H1 (cell line): ENCODE data around the gene PRR27. TPM values are rescaled to one million over a fixed set of nuclear protein-coding genes. Genes with fewer than 3 reads are reported as not detected.

ENCODE experiments used
- CTCF ChIA-PET: fragments of 300-600 bp; sonication (Branson Sonifier 250); formaldehyde crosslinking; loops from one replicate; lab custom pipeline; 2021; ENCODE audit not compliant: partially characterized antibody; lab: Charles Lee
- POLR2A ChIA-PET: fragments of 300-600 bp; sonication (Branson Sonifier 250); formaldehyde crosslinking; loops from one replicate; lab custom pipeline; 2021; ENCODE audit warnings: inconsistent platforms; ENCODE audit not compliant: partially characterized antibody; lab: Charles Lee
- DNase-seq, 2 experiments: peaks; one replicate each; pipeline versions ENCODE4 v3.0.0 to v3.0.0-alpha.2; 2010 to 2022; ENCODE audit warnings: low spot score in 2 of 2, low read depth in 1 of 2, mixed read lengths in 1 of 2
- FAIRE-seq: peaks from 2 replicates; lab custom pipeline; 2011; peaks lifted over from hg19 to GRCh38; lab: Jason Lieb, UNC
- H2AFZ ChIP-seq: 2 replicates; pipeline ENCODE4 v1.8.1; 2012; ENCODE audit warnings: low read length, inconsistent platforms
- H2AK5ac ChIP-seq: 2 replicates; pipeline ENCODE4 v1.6.1; 2013; ENCODE audit warnings: low read depth, low read length
- H2BK120ac ChIP-seq: replicated peaks from 2 replicates; pipeline ENCODE3; 2013; ENCODE audit warnings: low read depth, low read length, inconsistent platforms
- H2BK12ac ChIP-seq: 2 replicates; pipeline ENCODE4 v1.6.1; 2013; ENCODE audit warnings: low read depth, low read length
- H2BK15ac ChIP-seq: 2 replicates; pipeline ENCODE4 v1.6.1; 2013; ENCODE audit warnings: low read length
- H2BK20ac ChIP-seq: 2 replicates; pipeline ENCODE4 v1.6.1; 2013; ENCODE audit warnings: low read length
- H2BK5ac ChIP-seq: 2 replicates; pipeline ENCODE4 v1.6.1; 2013; ENCODE audit warnings: low read depth, low read length
- H3K14ac ChIP-seq: 2 replicates; pipeline ENCODE4 v1.6.1; 2013; ENCODE audit warnings: inconsistent platforms; ENCODE audit not compliant: insufficient read length
- H3K18ac ChIP-seq: 2 replicates; pipeline ENCODE4 v1.6.1; 2013; ENCODE audit warnings: low read length; ENCODE audit errors: extremely low read depth
- H3K23ac ChIP-seq: 2 replicates; pipeline ENCODE4 v1.6.1; 2013; ENCODE audit warnings: inconsistent platforms; ENCODE audit not compliant: insufficient read length
- H3K23me2 ChIP-seq: 2 replicates; pipeline ENCODE4 v1.6.1; 2013; ENCODE audit warnings: low read depth, low read length
- H3K27ac ChIP-seq: 2 replicates; pipeline ENCODE4 v1.6.1; 2011; ENCODE audit warnings: low read depth, low read length, inconsistent platforms
- H3K27me3 ChIP-seq, 4 experiments: replicated peaks in 1 of 4; 1 replicate in 1 of 4; 2 replicates in 3 of 4; pipeline versions ENCODE4 v1.6.1 to v1.8.1; 2011 to 2013; ENCODE audit warnings: low read length in 3 of 4, mild to moderate bottlenecking in 3 of 4, inconsistent platforms in 2 of 4, mixed read lengths in 2 of 4, moderate library complexity in 1 of 4; ENCODE audit not compliant: control insufficient read depth in 3 of 4, insufficient read depth in 3 of 4; ENCODE audit errors: extremely low read depth in 1 of 4
- H3K36me3 ChIP-seq, 4 experiments: 2 replicates each; pipeline versions ENCODE4 v1.6.1 to v1.8.1; 2011 to 2013; ENCODE audit warnings: mild to moderate bottlenecking in 4 of 4, low read length in 3 of 4, moderate library complexity in 2 of 4, control low read depth in 1 of 4, inconsistent platforms in 1 of 4; ENCODE audit not compliant: insufficient read depth in 4 of 4, control insufficient read depth in 2 of 4
- H3K4ac ChIP-seq: replicated peaks from 2 replicates; pipeline ENCODE3; 2013; ENCODE audit warnings: low read length, low read depth, mixed read lengths, inconsistent platforms; ENCODE audit not compliant: insufficient read length
- H3K4me1 ChIP-seq, 4 experiments: replicated peaks in 1 of 4; 1 replicate in 1 of 4; 2 replicates in 3 of 4; pipeline versions ENCODE4 v1.6.1 to v1.8.1; 2011 to 2013; ENCODE audit warnings: low read length in 3 of 4, inconsistent platforms in 2 of 4, mixed read lengths in 1 of 4; ENCODE audit not compliant: insufficient read depth in 4 of 4, control insufficient read depth in 3 of 4
- H3K4me2 ChIP-seq, 2 experiments: 2 replicates each; pipeline versions ENCODE4 v1.6.1 to v1.8.1; 2011 to 2013; ENCODE audit warnings: low read depth in 2 of 2, low read length in 2 of 2, control low read depth in 1 of 2, inconsistent platforms in 1 of 2, mild to moderate bottlenecking in 1 of 2; ENCODE audit not compliant: insufficient read depth in 1 of 2
- H3K4me3 ChIP-seq, 4 experiments: fragments of 200-600, 300-600 bp in 1 of 4; sonication (generic), shearing (Covaris generic), sonication (Bioruptor Twin) in 1 of 4; 2 replicates each; pipeline versions ENCODE4 v1.5.1 to v1.8.1; 2011 to 2016; ENCODE audit warnings: low read length in 4 of 4, low read depth in 3 of 4, control low read depth in 2 of 4, inconsistent platforms in 2 of 4, mild to moderate bottlenecking in 2 of 4, mixed read lengths in 1 of 4, moderate library complexity in 1 of 4; ENCODE audit not compliant: insufficient read depth in 2 of 4; ENCODE audit errors: extremely low read depth in 1 of 4
- H3K56ac ChIP-seq: replicated peaks from 2 replicates; pipeline ENCODE3; 2013; ENCODE audit warnings: low read depth, mild to moderate bottlenecking, mixed read lengths, low read length, inconsistent platforms; ENCODE audit not compliant: insufficient read length
- H3K79me1 ChIP-seq: 2 replicates; pipeline ENCODE4 v1.6.1; 2013; ENCODE audit warnings: low read depth, low read length, control low read depth
- H3K79me2 ChIP-seq, 2 experiments: 2 replicates each; pipeline versions ENCODE4 v1.6.1 to v1.8.1; 2012 to 2013; ENCODE audit warnings: low read length in 2 of 2, mild to moderate bottlenecking in 2 of 2, inconsistent platforms in 1 of 2; ENCODE audit not compliant: insufficient read depth in 2 of 2, control insufficient read depth in 1 of 2
- H3K9ac ChIP-seq, 4 experiments: replicated peaks in 1 of 4; 1 replicate in 1 of 4; 2 replicates in 3 of 4; pipeline versions ENCODE4 v1.6.1 to v1.8.1; 2011 to 2013; ENCODE audit warnings: low read depth in 3 of 4, low read length in 3 of 4, control low read depth in 2 of 4, mild to moderate bottlenecking in 2 of 4, moderate library complexity in 2 of 4, inconsistent platforms in 1 of 4; ENCODE audit errors: extremely low read depth in 1 of 4
- H3K9me3 ChIP-seq, 2 experiments: 2 replicates each; pipeline versions ENCODE4 v1.6.1 to v1.8.1; 2012 to 2013; ENCODE audit warnings: mild to moderate bottlenecking in 2 of 2, moderate library complexity in 2 of 2, control low read depth in 1 of 2, inconsistent platforms in 1 of 2, low read depth in 1 of 2, low read length in 1 of 2, mixed read lengths in 1 of 2; ENCODE audit not compliant: insufficient read depth in 2 of 2
- H4K20me1 ChIP-seq, 2 experiments: replicated peaks in 1 of 2; 2 replicates each; pipeline versions ENCODE3 to v1.8.1; 2011 to 2013; ENCODE audit warnings: inconsistent platforms in 2 of 2, low read length in 2 of 2, mild to moderate bottlenecking in 1 of 2; ENCODE audit not compliant: insufficient read depth in 2 of 2, control insufficient read depth in 1 of 2
- H4K5ac ChIP-seq: 2 replicates; pipeline ENCODE4 v1.6.1; 2013; ENCODE audit warnings: low read length, low read depth, mixed read lengths, inconsistent platforms; ENCODE audit not compliant: insufficient read length
- H4K8ac ChIP-seq: 2 replicates; pipeline ENCODE4 v1.8.0; 2013; ENCODE audit warnings: mild to moderate bottlenecking, moderate library complexity, low read length, inconsistent platforms; ENCODE audit not compliant: insufficient read depth; ENCODE audit errors: extremely low read depth
- H4K91ac ChIP-seq: replicated peaks from 2 replicates; pipeline ENCODE3; 2013; ENCODE audit warnings: low read length, mixed read lengths, inconsistent platforms; ENCODE audit not compliant: insufficient read length
- CTBP2 ChIP-seq: IDR thresholded peaks from 2 replicates; pipeline ENCODE4 v1.7.0; 2011; ENCODE audit warnings: borderline replicate concordance, mild to moderate bottlenecking, moderate library complexity, mixed read lengths, low read length; ENCODE audit not compliant: insufficient read depth, insufficient read length
- EGR1 ChIP-seq: IDR thresholded peaks from 2 replicates; pipeline ENCODE4 v1.6.1; 2011; ENCODE audit warnings: low read depth, low read length, borderline replicate concordance
- EZH2 ChIP-seq: fragments of 200-600 bp; sonication (generic); IDR thresholded peaks from 2 replicates; pipeline ENCODE4 v1.7.1; 2012; ENCODE audit warnings: low read depth, mild to moderate bottlenecking, moderate library complexity, low read length, inconsistent platforms; ENCODE audit not compliant: severe bottlenecking
- GABPA ChIP-seq: IDR thresholded peaks from 2 replicates; pipeline ENCODE4 v1.6.1; 2011; ENCODE audit warnings: mild to moderate bottlenecking, low read length, moderate library complexity, borderline replicate concordance; ENCODE audit not compliant: insufficient read depth
- NANOG ChIP-seq: IDR thresholded peaks from 2 replicates; pipeline ENCODE4 v1.6.1; 2011; ENCODE audit warnings: low read length, low read depth, mild to moderate bottlenecking, inconsistent platforms; ENCODE audit not compliant: insufficient read depth, poor library complexity, severe bottlenecking
- POLR2A ChIP-seq, 2 experiments: IDR thresholded peaks; 1 replicate in 1 of 2; 2 replicates in 1 of 2; pipeline ENCODE4 v1.6.1; 2011; ENCODE audit warnings: low read depth in 2 of 2, low read length in 2 of 2, mild to moderate bottlenecking in 2 of 2; ENCODE audit errors: control extremely low read depth in 1 of 2
- RAD21 ChIP-seq, 2 experiments: IDR thresholded peaks in 1 of 2; conservative IDR thresholded peaks in 1 of 2; 2 replicates each; pipeline ENCODE4 v1.6.1; 2011; ENCODE audit warnings: low read depth in 2 of 2, low read length in 2 of 2, improper control_type of control experiment in 1 of 2, inconsistent platforms in 1 of 2, mild to moderate bottlenecking in 1 of 2, moderate library complexity in 1 of 2
- RXRA ChIP-seq: IDR thresholded peaks from 2 replicates; pipeline ENCODE4 v1.6.1; 2011; ENCODE audit warnings: low read depth, mild to moderate bottlenecking, low read length, moderate library complexity; ENCODE audit not compliant: insufficient read depth
- SIN3A ChIP-seq, 2 experiments: IDR thresholded peaks in 1 of 2; conservative IDR thresholded peaks in 1 of 2; 2 replicates each; pipeline ENCODE4 v1.6.1; 2011 to 2012; ENCODE audit warnings: low read length in 2 of 2, improper control_type of control experiment in 1 of 2, low read depth in 1 of 2, mild to moderate bottlenecking in 1 of 2
- YY1 ChIP-seq: IDR thresholded peaks from 2 replicates; pipeline ENCODE4 v1.6.1; 2011; ENCODE audit warnings: low read depth, mild to moderate bottlenecking, low read length
- WGBS, 2 experiments: shearing (Covaris generic) in 1 of 2; methylation state at CpG; one replicate each; pipeline versions ENCODE4 v1.1.6 to v1.1.7; 2013 to 2015; ENCODE audit warnings: low lambda C conversion rate in 2 of 2, mixed read lengths in 2 of 2, inconsistent platforms in 1 of 2, low coverage in 1 of 2, missing lambda C conversion rate in 1 of 2; ENCODE audit not compliant: insufficient replicate concordance in 2 of 2, insufficient coverage in 1 of 2, insufficient read length in 1 of 2; ENCODE audit errors: extremely low coverage in 1 of 2, missing lambda C conversion rate in 1 of 2; 5-methylcytosine and 5-hydroxymethylcytosine counted together
- polyA plus RNA-seq, 7 experiments: library from polyadenylated mRNA; depleted of rRNA in 3 of 7; stranded (reverse) in 5 of 7; unstranded in 2 of 7; fragments of >200 nt in 5 of 7; fragments of 200-250 nt in 2 of 7; gene quantifications; 1 replicate in 5 of 7; 2 replicates in 1 of 7; 4 replicates in 1 of 7; pipeline versions ENCODE4 v1.2.1 to v1.2.3, GENCODE V29; 2011 to 2013; ENCODE audit warnings: missing spikeins in 2 of 7, mixed read lengths in 2 of 7
- total RNA-seq: library from RNA; stranded (reverse); fragmentation: NEBNext Ultra II Directional; extraction: Animal tissue kit (Norgen Biotek cat#: 25700); gene quantifications from 2 replicates; pipeline ENCODE4 v1.2.1, GENCODE V29; 2021
- TF ChIP-seq, protein P1 (sequence below): IDR thresholded peaks from 2 replicates; pipeline ENCODE4 v1.6.1; 2011; ENCODE audit warnings: low read length, improper control_type of control experiment

The PRR27 gene
- total and polyA plus RNA-seq, 2 of the 8 experiments (the other 6 are each of a cell fraction or from before 2014, with no cell fraction given): not detected

GRCh38 chr4:70191647-70192046 is 37.6 kb downstream of the PRR27 start:
- Histone ChIP-seq H3K23me2 (no peaks in the 10 kb centered on the region), H2BK20ac (no peak overlapping the region), H3K4me1 (no peaks in the 10 kb centered on the region), H2BK15ac (no peak overlapping the region)
- no peak for TF ChIP-seq EGR1
- TF ChIP-seq EZH2: no peak
- no peak for TF ChIP-seq YY1
- TF ChIP-seq RAD21 (IDR thresholded peaks at IDR 0.05 in 1 of 2, conservative IDR thresholded peaks at IDR 0.05 in 1 of 2; ENCODE audit: low read depth in 2 of 2, low read length in 2 of 2): no peak
- no peak for TF ChIP-seq GABPA
- no peak for TF ChIP-seq RXRA
- TF ChIP-seq SIN3A (conservative IDR thresholded peaks at IDR 0.05 in 1 of 2, IDR thresholded peaks at IDR 0.05 in 1 of 2; ENCODE audit: low read depth in 1 of 2, low read length in 2 of 2): no peak
- no peak for TF ChIP-seq NANOG
- TF ChIP-seq, protein P1, sequence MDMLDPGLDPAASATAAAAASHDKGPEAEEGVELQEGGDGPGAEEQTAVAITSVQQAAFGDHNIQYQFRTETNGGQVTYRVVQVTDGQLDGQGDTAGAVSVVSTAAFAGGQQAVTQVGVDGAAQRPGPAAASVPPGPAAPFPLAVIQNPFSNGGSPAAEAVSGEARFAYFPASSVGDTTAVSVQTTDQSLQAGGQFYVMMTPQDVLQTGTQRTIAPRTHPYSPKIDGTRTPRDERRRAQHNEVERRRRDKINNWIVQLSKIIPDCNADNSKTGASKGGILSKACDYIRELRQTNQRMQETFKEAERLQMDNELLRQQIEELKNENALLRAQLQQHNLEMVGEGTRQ: no peak
- TF ChIP-seq CTBP2: no peak
- no peak for TF ChIP-seq POLR2A (IDR thresholded peaks at IDR 0.05; ENCODE audit: control extremely low read depth in 1 of 2, low read depth in 2 of 2, low read length in 2 of 2)
- TF ChIP-seq, all 59 proteins: peak for 0
- Histone ChIP-seq H2AFZ (no peak overlapping the region), H3K4me3 (no peak overlapping the region), H3K36me3 (no peaks in the 10 kb centered on the region), H4K91ac (no peak overlapping the region), H3K23ac (no peak overlapping the region), H2AK5ac (no peak overlapping the region), H2BK5ac (no peak overlapping the region), H3K79me2 (no peaks in the 10 kb centered on the region), H3K79me1 (no peaks in the 10 kb centered on the region), H3K14ac (no peak overlapping the region), H2BK12ac (no peak overlapping the region), H3K27ac (no peak overlapping the region), H3K18ac (no peak overlapping the region), H3K4me2 (no peak overlapping the region), H4K5ac (no peak overlapping the region), H4K8ac (no peak overlapping the region), H3K9ac (no peak overlapping the region), H4K20me1 (no peaks in the 10 kb centered on the region), H3K56ac (no peak overlapping the region), H3K4ac (no peak overlapping the region), H3K9me3 (no peaks in the 10 kb centered on the region), H2BK120ac (no peak overlapping the region), H3K27me3 (no peaks in the 10 kb centered on the region)
- CTCF ChIA-PET: no interaction called here
- POLR2A ChIA-PET: no interaction called here
- no peak for DNase-seq
- FAIRE-seq: no peak
- 92% methylated on average over 1 of the region's 1 CpG; no CpG with 5 or more reads in 1 of the 2 experiments for WGBS, 2 experiments
